Activated naive CD8-positive, alpha-beta T cell treated with anti-CD3 and anti-CD28 coated beads, Interleukin-2, amount 10 ng/mL, durations not matched to agents 7 days and 5 days (primary cell): ENCODE data around the gene OR6M1. TPM values are rescaled to one million over a fixed set of nuclear protein-coding genes. Genes with fewer than 3 reads are reported as not detected.

Source experiments
- ATAC-seq: fragments of 150-1000 bp; cut with Tn5 transposase; one replicate; pipeline ENCODE4 v1.10.0; 2021; ENCODE audit warnings: low read depth, moderate library complexity
- POLR2A ChIA-PET: fragments of 350-600 bp; sonication (Branson Sonifier 250); formaldehyde crosslinking; loops from one replicate; lab custom pipeline; 2021; ENCODE audit warnings: antibody characterized with exemption; lab: Charles Lee
- DNase-seq: peaks from one replicate; pipeline ENCODE4 v3.0.0; 2021
- H3K27ac Mint-ChIP-seq: one replicate; pipeline ENCODE4 v1.8.0; 2022; ENCODE audit warnings: mild to moderate bottlenecking, mixed read lengths
- H3K27me3 Mint-ChIP-seq: one replicate; pipeline ENCODE4 v1.8.0; 2022; ENCODE audit warnings: mild to moderate bottlenecking, moderate library complexity, mixed read lengths
- H3K36me3 Mint-ChIP-seq: one replicate; pipeline ENCODE4 v1.8.0; 2021; ENCODE audit warnings: mild to moderate bottlenecking, mixed read lengths
- H3K4me1 Mint-ChIP-seq: one replicate; pipeline ENCODE4 v1.8.0; 2021; ENCODE audit warnings: mixed read lengths
- H3K4me3 Mint-ChIP-seq: one replicate; pipeline ENCODE4 v1.8.0; 2022; ENCODE audit warnings: mild to moderate bottlenecking, moderate library complexity, mixed read lengths
- H3K9me3 Mint-ChIP-seq: one replicate; pipeline ENCODE4 v1.8.0; 2021; ENCODE audit warnings: mixed read lengths
- total RNA-seq, 2 experiments: library from RNA; stranded (reverse); gene quantifications; one replicate each; pipeline ENCODE4 v1.2.3, GENCODE V29; 2021

OR6M1 gene
- total RNA-seq, 2 experiments from 2014 or later: not detected

DNA sequence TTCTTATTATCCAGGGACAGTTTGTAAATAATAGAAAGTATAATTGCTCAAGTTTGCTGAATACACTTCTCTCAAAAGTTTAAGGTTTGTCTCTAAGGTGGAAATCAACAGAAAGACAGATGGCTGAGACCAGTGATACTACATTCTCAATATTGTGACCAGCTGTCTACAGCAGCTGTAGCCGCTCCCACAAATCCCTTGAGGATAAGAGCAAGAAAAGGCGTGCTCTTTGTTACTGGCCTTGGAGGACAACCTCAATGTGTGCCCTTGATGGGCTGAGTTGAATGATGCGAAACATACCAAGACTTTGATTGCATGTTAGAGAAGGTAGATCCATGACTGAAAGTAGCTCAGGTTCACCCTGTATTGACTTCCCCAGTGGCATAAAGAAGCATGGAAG is 6.1 kb downstream of the OR6M1 start:
- Mint-ChIP-seq H3K9me3 (no peaks in the 10 kb centered on the region), H3K4me3 (no peak overlapping the region), H3K27me3 (peaks cover 16% of the 10 kb centered on the region), H3K27ac (no peak overlapping the region), H3K4me1 (peaks cover 1% of the 10 kb centered on the region), H3K36me3 (no peaks in the 10 kb centered on the region)
- ATAC-seq (no peak), DNase-seq (no peak)
- POLR2A ChIA-PET: no interaction called here

DNA sequence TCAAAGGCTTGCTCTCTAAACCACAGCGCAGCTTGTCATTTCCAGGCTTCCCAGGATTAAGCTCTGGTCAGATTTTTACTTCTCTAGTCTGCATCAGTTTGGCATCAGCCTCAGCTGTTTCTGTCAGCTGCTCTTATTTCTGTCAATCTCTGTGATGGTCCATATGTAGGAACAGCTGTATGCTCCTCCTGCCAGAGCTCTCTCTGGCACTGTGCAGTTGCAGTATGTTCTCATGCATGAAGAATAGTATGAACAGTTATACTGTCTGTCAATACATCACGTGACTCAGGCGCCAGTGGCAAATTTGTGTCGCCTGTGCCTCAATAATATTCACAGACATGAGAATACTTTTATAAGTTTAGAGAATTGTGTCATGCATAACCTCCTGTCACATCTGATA is 6.7 kb downstream of the OR6M1 start:
- Mint-ChIP-seq H3K27me3 (peaks cover 16% of the 10 kb centered on the region), H3K36me3 (no peaks in the 10 kb centered on the region), H3K4me3 (no peak overlapping the region), H3K27ac (no peak overlapping the region), H3K4me1 (peaks cover 1% of the 10 kb centered on the region), H3K9me3 (no peaks in the 10 kb centered on the region)
- ATAC-seq: no peak
- POLR2A ChIA-PET: no interaction called here
- DNase-seq: no peak

DNA sequence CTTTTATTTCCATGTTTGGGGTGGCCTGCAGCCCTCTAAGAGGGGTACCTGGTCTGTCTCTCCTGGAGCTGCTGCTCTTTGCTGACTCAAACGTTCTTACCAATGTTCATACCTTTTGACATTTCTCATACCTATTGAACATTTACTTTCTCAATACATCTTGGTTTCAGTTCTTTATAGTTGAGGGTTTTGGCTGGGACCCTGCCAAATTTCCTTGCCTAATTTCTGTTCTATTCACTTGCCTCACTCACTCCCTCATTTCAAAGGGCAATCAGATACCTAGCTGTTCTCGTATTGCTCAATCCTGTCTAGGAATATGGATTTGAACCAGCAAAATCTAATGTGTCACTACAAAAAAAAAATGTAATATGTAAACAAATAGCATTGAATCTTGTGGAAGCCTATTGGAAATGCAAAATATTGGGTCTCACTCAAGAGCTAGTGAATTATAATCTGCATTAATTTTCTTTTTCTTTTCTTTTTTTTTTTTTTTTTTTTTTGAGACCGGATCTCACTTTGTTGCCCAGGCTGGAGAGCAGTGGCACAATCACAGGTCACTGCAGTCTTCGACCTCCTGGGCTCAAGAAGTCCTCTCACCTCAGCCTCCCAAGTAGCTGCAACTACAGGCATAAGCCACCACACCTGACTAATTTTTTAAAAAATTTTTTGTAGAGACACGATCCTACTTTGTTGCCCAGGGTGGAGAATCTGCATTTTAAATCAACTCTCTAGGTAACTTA is 7.5 kb downstream of the OR6M1 start:
- no peak for DNase-seq
- H3K27me3 Mint-ChIP-seq: peaks cover 16% of the 10 kb centered on the region

DNA sequence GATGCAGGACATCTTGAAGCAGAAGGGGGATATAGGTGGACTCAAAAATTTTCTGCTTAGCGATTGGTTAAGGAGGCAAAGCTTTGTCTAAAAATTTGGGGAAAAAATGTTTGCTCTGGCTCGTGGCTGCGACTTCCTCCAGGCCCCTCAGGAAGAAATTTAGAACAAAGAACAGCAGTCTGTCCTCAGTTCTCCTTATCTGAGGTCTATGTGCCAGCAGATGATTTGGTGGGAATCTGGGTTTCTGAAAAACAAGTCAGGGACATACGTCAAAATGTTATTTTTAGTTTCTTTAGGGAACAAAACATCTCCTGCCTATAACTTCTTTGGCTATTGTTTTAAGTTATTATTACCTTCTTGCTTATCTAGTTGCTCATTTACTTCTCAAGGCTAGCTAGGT is 8.1 kb downstream of the OR6M1 start:
- DNase-seq (no peak), ATAC-seq (no peak)
- peaks cover 1% of the 10 kb centered on the region for H3K4me1 Mint-ChIP-seq
- H3K9me3 Mint-ChIP-seq: no peaks in the 10 kb centered on the region
- H3K36me3 Mint-ChIP-seq: no peaks in the 10 kb centered on the region
- no peak overlapping the region for H3K27ac Mint-ChIP-seq
- POLR2A ChIA-PET: no interaction called here
- H3K4me3 Mint-ChIP-seq: no peak overlapping the region
- H3K27me3 Mint-ChIP-seq: peaks cover 13% of the 10 kb centered on the region

More for the DNA sequence above, 7.5 kb downstream of the OR6M1 start:
- no peak for ATAC-seq
- H3K36me3 Mint-ChIP-seq: no peaks in the 10 kb centered on the region
- H3K4me1 Mint-ChIP-seq: peaks cover 1% of the 10 kb centered on the region
- POLR2A ChIA-PET: no interaction called here
- no peaks in the 10 kb centered on the region for H3K9me3 Mint-ChIP-seq
- no peak overlapping the region for H3K27ac Mint-ChIP-seq
- H3K4me3 Mint-ChIP-seq: no peak overlapping the region

DNA sequence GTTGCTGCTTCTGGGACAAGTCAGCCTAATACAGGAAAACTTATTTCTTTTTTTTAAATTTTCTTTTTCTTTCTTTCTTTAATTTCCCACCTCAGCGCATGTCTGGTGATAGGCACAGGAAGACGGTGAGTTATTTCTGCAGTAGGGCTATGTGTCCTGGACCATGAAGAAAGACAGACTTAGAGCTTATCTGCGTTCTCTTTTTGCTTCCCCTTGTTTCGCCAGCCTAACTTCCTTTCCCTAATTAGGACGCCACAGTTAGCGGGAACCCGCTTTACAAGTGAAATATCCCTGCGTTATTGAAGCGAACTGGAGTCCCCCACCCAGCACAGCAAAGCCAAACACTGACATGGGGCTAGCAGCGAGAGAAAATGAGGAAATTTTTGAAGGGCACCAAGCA is 8.6 kb downstream of the OR6M1 start:
- Mint-ChIP-seq H3K27ac (no peak overlapping the region), H3K27me3 (peaks cover 11% of the 10 kb centered on the region), H3K4me1 (peaks cover 1% of the 10 kb centered on the region), H3K4me3 (no peak overlapping the region), H3K9me3 (no peaks in the 10 kb centered on the region), H3K36me3 (no peaks in the 10 kb centered on the region)
- no peak for DNase-seq
- POLR2A ChIA-PET: no interaction called here
- ATAC-seq: no peak

DNA sequence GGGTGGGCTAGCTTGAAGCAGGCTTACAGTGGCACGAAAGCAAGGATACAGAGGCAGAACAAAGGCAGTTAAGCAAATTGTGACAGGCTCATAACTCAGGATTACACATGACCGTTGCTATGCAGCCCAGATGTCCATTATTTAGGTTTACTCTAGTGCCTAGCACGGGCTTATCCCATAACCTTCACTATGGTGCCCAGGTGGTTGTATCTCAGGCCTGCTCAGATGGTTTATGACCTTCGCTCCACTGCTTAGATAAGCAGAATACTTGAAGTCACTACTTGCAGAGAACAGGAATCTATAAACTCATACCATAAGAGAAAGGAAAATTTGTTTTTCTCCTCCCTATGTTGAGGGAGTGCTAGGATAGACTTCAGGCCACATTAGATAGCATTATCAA is 9.0 kb downstream of the OR6M1 start:
- DNase-seq (no peak), ATAC-seq (no peak)
- no peak overlapping the region for H3K27ac Mint-ChIP-seq
- H3K36me3 Mint-ChIP-seq: no peaks in the 10 kb centered on the region
- POLR2A ChIA-PET: no interaction called here
- H3K4me1 Mint-ChIP-seq: peaks cover 1% of the 10 kb centered on the region
- H3K27me3 Mint-ChIP-seq: peaks cover 11% of the 10 kb centered on the region
- no peak overlapping the region for H3K4me3 Mint-ChIP-seq
- no peaks in the 10 kb centered on the region for H3K9me3 Mint-ChIP-seq

DNA sequence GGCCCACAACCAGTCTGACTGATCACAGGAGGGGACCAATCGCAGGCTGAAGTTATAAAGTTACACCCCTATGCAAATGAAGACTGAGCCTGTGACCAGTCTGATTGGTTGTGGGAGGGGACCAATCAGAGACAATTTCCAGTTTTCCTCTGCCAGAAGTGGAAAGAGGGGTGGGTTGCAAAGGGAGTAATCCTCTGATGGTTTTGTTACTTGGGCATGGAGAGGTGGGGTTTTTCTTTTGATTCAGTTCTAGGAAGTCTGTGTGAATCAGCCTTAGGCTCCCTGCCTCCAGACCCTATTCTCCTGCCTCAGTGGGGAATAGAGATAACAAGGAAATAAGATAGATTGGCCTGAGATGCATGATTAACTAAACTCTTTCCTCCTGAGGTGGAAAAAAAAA is 9.9 kb downstream of the OR6M1 start:
- Mint-ChIP-seq H3K27ac (no peak overlapping the region), H3K4me1 (no peaks in the 10 kb centered on the region), H3K27me3 (peaks cover 8% of the 10 kb centered on the region), H3K36me3 (no peaks in the 10 kb centered on the region), H3K9me3 (no peaks in the 10 kb centered on the region), H3K4me3 (no peak overlapping the region)
- no peak for DNase-seq
- POLR2A ChIA-PET: no interaction called here
- no peak for ATAC-seq

DNA sequence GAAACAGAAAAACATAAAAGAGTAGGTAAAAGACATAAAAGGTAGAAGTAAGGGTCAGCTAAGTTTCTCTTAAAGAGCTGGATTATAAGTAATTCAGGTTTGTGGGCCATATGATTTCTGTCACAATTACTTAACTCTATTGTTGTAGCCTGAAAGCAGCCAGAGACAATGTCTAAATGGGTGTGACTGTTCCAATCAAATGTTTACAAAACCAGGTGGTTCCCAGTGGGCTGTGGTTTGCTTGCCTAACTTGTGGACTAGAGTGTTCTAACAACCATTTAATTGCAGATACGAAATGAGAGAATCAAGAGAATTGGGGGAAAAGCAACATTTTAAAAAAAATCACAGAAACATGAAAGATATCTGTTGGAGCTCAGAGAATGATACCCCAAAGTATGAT is 22.6 kb downstream of the OR6M1 start:
- POLR2A ChIA-PET: no interaction called here
- H3K27me3 Mint-ChIP-seq: peaks cover 9% of the 10 kb centered on the region
- no peak overlapping the region for H3K4me3 Mint-ChIP-seq
- H3K4me1 Mint-ChIP-seq: no peaks in the 10 kb centered on the region
- H3K9me3 Mint-ChIP-seq: no peaks in the 10 kb centered on the region
- no peaks in the 10 kb centered on the region for H3K36me3 Mint-ChIP-seq
- ATAC-seq (no peak), DNase-seq (no peak)
- H3K27ac Mint-ChIP-seq: no peak overlapping the region

DNA sequence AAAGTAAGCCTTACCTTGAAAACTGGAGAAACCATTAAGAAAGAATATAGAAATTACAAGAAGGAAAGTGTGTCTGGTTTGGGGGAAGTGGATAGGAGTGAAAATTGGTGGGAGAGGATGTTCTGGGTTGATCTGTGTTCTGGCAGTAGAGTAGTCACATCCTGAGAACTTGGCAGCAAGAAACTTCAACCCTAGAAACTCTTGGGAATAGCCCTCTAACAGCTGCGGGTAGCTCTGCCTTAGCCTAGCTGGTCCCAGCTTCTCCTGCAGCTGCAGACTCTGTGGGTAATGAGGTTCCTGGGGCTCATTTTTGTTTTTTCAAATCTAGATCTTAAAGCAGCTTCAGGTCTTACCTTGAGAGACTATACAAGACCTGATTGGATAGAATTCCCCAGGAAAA is 27.6 kb downstream of the OR6M1 start:
- H3K4me3 Mint-ChIP-seq: no peak overlapping the region
- H3K36me3 Mint-ChIP-seq: no peaks in the 10 kb centered on the region
- no peaks in the 10 kb centered on the region for H3K4me1 Mint-ChIP-seq
- H3K27me3 Mint-ChIP-seq: peaks cover 8% of the 10 kb centered on the region
- H3K9me3 Mint-ChIP-seq: no peaks in the 10 kb centered on the region
- POLR2A ChIA-PET: no interaction called here
- no peak overlapping the region for H3K27ac Mint-ChIP-seq
- ATAC-seq: no peak
- DNase-seq: no peak

DNA sequence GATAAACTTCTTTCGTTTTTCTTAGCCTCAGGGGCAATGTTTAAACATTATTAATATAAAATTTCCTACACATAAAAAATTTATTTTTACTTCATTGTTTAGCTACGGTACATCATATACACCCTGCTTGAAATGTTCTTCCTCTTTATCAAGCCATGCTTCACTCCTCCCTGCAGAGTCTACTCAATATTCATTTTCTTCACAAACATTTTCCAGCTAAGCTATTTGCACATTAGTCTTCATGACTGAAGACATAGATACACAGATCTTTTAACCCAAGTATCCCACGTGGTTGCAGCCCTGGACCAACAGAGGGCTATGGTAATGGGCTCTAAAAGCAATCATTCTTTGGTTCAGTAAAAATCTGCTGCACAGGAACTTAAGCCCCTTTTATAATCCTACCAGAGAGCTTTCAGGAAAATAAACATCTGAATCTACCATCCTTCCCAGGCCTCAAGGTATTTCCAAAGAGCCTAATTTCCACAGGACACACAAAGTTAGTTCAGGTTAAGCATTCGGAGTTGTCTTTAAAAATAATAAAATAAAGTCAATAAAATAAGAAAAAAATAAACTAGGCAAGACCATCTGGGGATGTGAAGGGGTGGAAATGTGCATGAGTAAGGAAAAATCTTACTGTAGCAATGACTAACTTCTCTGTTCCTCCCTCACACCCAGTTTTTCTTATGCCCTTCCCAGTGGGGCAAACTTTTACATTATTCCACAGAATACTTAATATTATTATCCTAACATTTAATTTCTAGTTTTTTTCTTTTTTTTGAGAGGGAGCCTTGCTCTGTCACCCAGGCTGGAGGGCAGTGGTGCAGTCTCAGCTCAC is 30.2 kb downstream of the OR6M1 start:
- no peaks in the 10 kb centered on the region for H3K9me3 Mint-ChIP-seq
- no peak overlapping the region for H3K27ac Mint-ChIP-seq
- H3K4me1 Mint-ChIP-seq: no peaks in the 10 kb centered on the region
- H3K36me3 Mint-ChIP-seq: no peaks in the 10 kb centered on the region
- H3K4me3 Mint-ChIP-seq: no peak overlapping the region
- POLR2A ChIA-PET: no interaction called here
- DNase-seq (no peak), ATAC-seq (no peak)
- H3K27me3 Mint-ChIP-seq: peaks cover 8% of the 10 kb centered on the region

DNA sequence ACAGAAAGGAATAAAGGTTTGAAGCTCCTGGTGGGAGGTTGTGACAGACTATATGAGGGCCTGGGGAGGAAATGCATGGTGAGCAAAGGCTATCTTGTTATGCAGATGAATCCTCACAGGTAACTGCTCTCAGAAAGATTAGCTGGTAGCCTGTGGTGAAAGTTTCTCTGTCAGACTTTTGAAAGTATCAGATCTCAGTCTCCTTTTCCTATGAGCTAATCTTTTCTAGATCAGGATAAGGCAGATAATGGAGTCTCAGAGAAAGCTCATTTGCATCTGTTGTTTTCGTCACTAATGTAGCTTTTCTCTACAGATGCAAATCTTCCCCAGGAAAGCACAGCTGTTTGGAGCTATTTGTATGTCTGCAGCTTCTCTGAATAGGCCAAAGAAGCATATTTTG is 30.9 kb downstream of the OR6M1 start:
- POLR2A ChIA-PET: no interaction called here
- Mint-ChIP-seq H3K27ac (no peak overlapping the region), H3K4me1 (no peaks in the 10 kb centered on the region), H3K27me3 (peaks cover 8% of the 10 kb centered on the region), H3K36me3 (no peaks in the 10 kb centered on the region), H3K4me3 (no peak overlapping the region), H3K9me3 (no peaks in the 10 kb centered on the region)
- ATAC-seq (no peak), DNase-seq (no peak)

DNA sequence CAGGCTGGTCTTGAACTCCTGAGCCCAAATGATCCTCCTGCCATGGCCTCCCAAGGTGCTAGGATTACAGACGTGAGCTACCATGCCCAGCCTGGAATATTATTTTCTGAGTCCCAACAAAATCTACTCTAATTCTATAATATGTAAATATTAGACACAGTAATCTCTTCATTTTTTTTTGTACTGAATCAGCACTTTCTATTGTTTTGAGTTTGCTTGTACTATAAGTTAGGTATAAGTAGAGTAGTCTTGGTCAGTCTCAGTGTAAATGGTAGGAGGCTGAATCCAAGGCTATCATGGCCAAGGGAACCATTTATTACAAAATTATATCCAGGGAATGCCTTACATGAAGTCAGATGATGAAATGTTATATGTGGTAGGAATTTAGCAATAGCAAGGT is 32.2 kb downstream of the OR6M1 start:
- Mint-ChIP-seq H3K27ac (no peak overlapping the region), H3K27me3 (peaks cover 8% of the 10 kb centered on the region), H3K9me3 (no peaks in the 10 kb centered on the region), H3K36me3 (no peaks in the 10 kb centered on the region), H3K4me1 (no peaks in the 10 kb centered on the region), H3K4me3 (no peak overlapping the region)
- DNase-seq (no peak), ATAC-seq (no peak)
- POLR2A ChIA-PET: no interaction called here

DNA sequence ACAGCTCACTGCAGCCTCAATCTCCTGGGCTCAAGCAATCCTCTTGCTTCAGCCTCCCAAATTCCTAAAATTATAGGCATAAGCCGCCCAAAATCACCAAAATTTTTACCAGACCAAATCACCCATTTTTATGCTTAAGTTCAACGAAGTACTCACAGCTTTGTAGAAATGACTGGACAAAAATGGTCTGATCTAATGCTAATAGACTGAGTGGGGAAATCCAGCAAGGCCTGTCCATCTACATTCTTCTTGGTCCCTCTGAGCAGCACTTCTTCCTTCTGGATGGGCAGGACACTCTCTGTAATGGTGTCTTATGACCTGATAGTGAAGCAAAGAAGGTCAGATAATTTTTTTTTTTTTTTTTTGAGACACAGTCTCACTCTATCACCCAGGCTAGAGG is 33.1 kb downstream of the OR6M1 start:
- Mint-ChIP-seq H3K27ac (no peak overlapping the region), H3K27me3 (peaks cover 8% of the 10 kb centered on the region)

DNA sequence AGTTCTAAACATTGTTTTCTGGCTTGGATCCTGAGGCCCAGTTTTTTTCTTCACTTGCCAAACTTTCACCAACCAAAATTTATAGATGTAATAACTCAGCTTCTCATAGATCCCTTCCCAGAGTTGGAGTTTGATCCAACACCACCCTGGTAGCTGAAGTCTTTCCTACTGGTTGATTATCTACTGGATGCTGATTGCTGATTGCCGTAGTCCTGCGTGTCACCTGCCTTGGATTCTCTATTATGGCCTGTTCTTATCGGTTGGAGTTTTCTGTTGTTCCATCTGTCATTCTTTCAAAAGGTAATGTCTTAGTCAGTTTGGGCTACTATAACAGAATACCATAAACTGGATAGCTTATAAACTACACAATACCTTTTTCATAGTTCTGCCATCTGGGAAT is 34.5 kb downstream of the OR6M1 start:
- ATAC-seq (no peak), DNase-seq (no peak)
- no peaks in the 10 kb centered on the region for H3K4me1 Mint-ChIP-seq
- no peak overlapping the region for H3K4me3 Mint-ChIP-seq
- POLR2A ChIA-PET: no interaction called here
- no peak overlapping the region for H3K27ac Mint-ChIP-seq
- H3K36me3 Mint-ChIP-seq: no peaks in the 10 kb centered on the region
- peaks cover 10% of the 10 kb centered on the region for H3K27me3 Mint-ChIP-seq
- H3K9me3 Mint-ChIP-seq: no peaks in the 10 kb centered on the region

More for the DNA sequence above, 33.1 kb downstream of the OR6M1 start:
- POLR2A ChIA-PET: no interaction called here
- Mint-ChIP-seq H3K4me1 (no peaks in the 10 kb centered on the region), H3K9me3 (no peaks in the 10 kb centered on the region), H3K36me3 (no peaks in the 10 kb centered on the region), H3K4me3 (no peak overlapping the region)
- DNase-seq (no peak), ATAC-seq (no peak)
